ENCODE measurements around the gene PTPRJ. TPM values are rescaled to one million over a fixed set of nuclear protein-coding genes. Genes with fewer than 3 reads are reported as not detected.

The PTPRJ gene
- polyA plus RNA-seq, 1 donor from 2014 or later: 8.6 TPM

GRCh38 chr11:48123934-48124755 lies 143.8 kb downstream of the PTPRJ start:
- Histone ChIP-seq H3K4me3 (ENCODE audit: low read length) (no peak overlapping the region), H3F3A (ENCODE audit: insufficient read depth, low read length, poor library complexity, severe bottlenecking) (no peaks in the 10 kb centered on the region), H3K9me3 (ENCODE audit: low read length) (no peaks in the 10 kb centered on the region), H4K20me1 (ENCODE audit: insufficient read depth) (no peaks in the 10 kb centered on the region), H3K9ac (ENCODE audit: low read length) (no peak overlapping the region), H3K9me2 (ENCODE audit: insufficient read depth, low read length) (no peaks in the 10 kb centered on the region), H3K27ac (ENCODE audit: low read length) (no peak overlapping the region), H3K4me2 (ENCODE audit: low read length) (no peak overlapping the region), H3K79me2 (replicated peaks; ENCODE audit: insufficient read depth, low read length) (no peaks in the 10 kb centered on the region), H3K27me3 (ENCODE audit: insufficient read depth, low read depth, low read length) (no peaks in the 10 kb centered on the region), H2AFZ (ENCODE audit: low read depth, low read length) (no peak overlapping the region), H3K36me3 (ENCODE audit: insufficient read depth, low read length) (no peaks in the 10 kb centered on the region)
- TF ChIP-seq SMC3 (conservative IDR thresholded peaks at IDR 0.05; ENCODE audit: poor library complexity) (no peak), EZH2 (IDR thresholded peaks at IDR 0.05; ENCODE audit: borderline replicate concordance, insufficient read depth, low read length, poor library complexity, severe bottlenecking) (no peak), RAD21 (conservative IDR thresholded peaks at IDR 0.05) (no peak), TAF1 (IDR thresholded peaks at IDR 0.05; ENCODE audit: low read depth) (no peak), MXI1 (conservative IDR thresholded peaks at IDR 0.05; ENCODE audit: poor library complexity, severe bottlenecking) (no peak), EP300 (conservative IDR thresholded peaks at IDR 0.05; ENCODE audit: poor library complexity, severe bottlenecking) (no peak), REST (IDR thresholded peaks at IDR 0.05; ENCODE audit: borderline replicate concordance) (no peak), POLR2AphosphoS5 (IDR thresholded peaks at IDR 0.05) (no peak)
- TF ChIP-seq, protein P1, sequence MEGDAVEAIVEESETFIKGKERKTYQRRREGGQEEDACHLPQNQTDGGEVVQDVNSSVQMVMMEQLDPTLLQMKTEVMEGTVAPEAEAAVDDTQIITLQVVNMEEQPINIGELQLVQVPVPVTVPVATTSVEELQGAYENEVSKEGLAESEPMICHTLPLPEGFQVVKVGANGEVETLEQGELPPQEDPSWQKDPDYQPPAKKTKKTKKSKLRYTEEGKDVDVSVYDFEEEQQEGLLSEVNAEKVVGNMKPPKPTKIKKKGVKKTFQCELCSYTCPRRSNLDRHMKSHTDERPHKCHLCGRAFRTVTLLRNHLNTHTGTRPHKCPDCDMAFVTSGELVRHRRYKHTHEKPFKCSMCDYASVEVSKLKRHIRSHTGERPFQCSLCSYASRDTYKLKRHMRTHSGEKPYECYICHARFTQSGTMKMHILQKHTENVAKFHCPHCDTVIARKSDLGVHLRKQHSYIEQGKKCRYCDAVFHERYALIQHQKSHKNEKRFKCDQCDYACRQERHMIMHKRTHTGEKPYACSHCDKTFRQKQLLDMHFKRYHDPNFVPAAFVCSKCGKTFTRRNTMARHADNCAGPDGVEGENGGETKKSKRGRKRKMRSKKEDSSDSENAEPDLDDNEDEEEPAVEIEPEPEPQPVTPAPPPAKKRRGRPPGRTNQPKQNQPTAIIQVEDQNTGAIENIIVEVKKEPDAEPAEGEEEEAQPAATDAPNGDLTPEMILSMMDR (IDR thresholded peaks at IDR 0.05; ENCODE audit: poor library complexity, severe bottlenecking): no peak

DNA sequence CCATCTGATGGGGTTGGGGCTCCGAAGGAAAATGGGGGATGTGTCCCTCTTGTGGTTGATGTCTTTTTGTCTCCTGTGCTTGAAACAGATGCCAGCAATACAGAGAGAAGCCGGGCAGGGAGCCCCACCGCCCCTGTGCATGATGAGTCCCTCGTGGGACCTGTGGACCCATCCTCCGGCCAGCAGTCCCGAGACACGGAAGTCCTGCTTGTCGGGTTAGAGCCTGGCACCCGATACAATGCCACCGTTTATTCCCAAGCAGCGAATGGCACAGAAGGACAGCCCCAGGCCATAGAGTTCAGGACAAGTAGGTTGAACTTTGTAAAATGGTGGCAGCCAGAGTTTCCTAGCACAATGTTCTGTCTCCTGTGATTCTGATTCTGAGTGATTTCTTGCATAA lies 144.5 kb downstream of the PTPRJ start:
- H2AFZ ChIP-seq (ENCODE audit: low read depth, low read length): no peak overlapping the region
- H3K4me3 ChIP-seq (ENCODE audit: low read length): no peak overlapping the region
- H3K9ac ChIP-seq (ENCODE audit: low read length): no peak overlapping the region
- no peaks in the 10 kb centered on the region for H3K36me3 ChIP-seq (ENCODE audit: insufficient read depth, low read length)
- H4K20me1 ChIP-seq (ENCODE audit: insufficient read depth): no peaks in the 10 kb centered on the region
- no peaks in the 10 kb centered on the region for H3K79me2 ChIP-seq (replicated peaks; ENCODE audit: insufficient read depth, low read length)
- no peak overlapping the region for H3K4me2 ChIP-seq (ENCODE audit: low read length)
- no peaks in the 10 kb centered on the region for H3K27me3 ChIP-seq (ENCODE audit: insufficient read depth, low read depth, low read length)
- TF ChIP-seq, protein P1 (IDR thresholded peaks at IDR 0.05; ENCODE audit: poor library complexity, severe bottlenecking): no peak
- no peak for TF ChIP-seq SMC3 (conservative IDR thresholded peaks at IDR 0.05; ENCODE audit: poor library complexity)
- TF ChIP-seq EZH2 (IDR thresholded peaks at IDR 0.05; ENCODE audit: borderline replicate concordance, insufficient read depth, low read length, poor library complexity, severe bottlenecking): no peak
- no peak for TF ChIP-seq EP300 (conservative IDR thresholded peaks at IDR 0.05; ENCODE audit: poor library complexity, severe bottlenecking)
- no peak for TF ChIP-seq MXI1 (conservative IDR thresholded peaks at IDR 0.05; ENCODE audit: poor library complexity, severe bottlenecking)
- TF ChIP-seq RAD21 (conservative IDR thresholded peaks at IDR 0.05): no peak
- TF ChIP-seq POLR2AphosphoS5 (IDR thresholded peaks at IDR 0.05): no peak
- no peak for TF ChIP-seq REST (IDR thresholded peaks at IDR 0.05; ENCODE audit: borderline replicate concordance)
- no peak for TF ChIP-seq TAF1 (IDR thresholded peaks at IDR 0.05; ENCODE audit: low read depth)
- H3K9me2 ChIP-seq (ENCODE audit: insufficient read depth, low read length): no peaks in the 10 kb centered on the region
- H3K27ac ChIP-seq (ENCODE audit: low read length): no peak overlapping the region
- H3F3A ChIP-seq (ENCODE audit: insufficient read depth, low read length, poor library complexity, severe bottlenecking): no peaks in the 10 kb centered on the region
- no peaks in the 10 kb centered on the region for H3K9me3 ChIP-seq (ENCODE audit: low read length)
